Ishikawa (cell line): ENCODE data around the gene EML6.

Source experiments
- EP300 ChIP-seq: IDR thresholded peaks from 2 replicates; pipeline ENCODE4 v1.6.1; 2012; ENCODE audit warnings: borderline replicate concordance
- REST ChIP-seq: IDR thresholded peaks from 2 replicates; pipeline ENCODE4 v1.6.1; 2012; ENCODE audit warnings: low read depth, mild to moderate bottlenecking
- TCF12 ChIP-seq: IDR thresholded peaks from 2 replicates; pipeline ENCODE4 v1.6.1; 2012; ENCODE audit warnings: low read depth
- USF1 ChIP-seq: IDR thresholded peaks from 2 replicates; pipeline ENCODE4 v1.6.1; 2012
- YY1 ChIP-seq: IDR thresholded peaks from 2 replicates; pipeline ENCODE4 v1.6.1; 2012; ENCODE audit warnings: low read depth

GRCh38 chr2:54805255-54805654, 81.8 kb downstream of the EML6 start:
- TF ChIP-seq REST (no peak), EP300 (no peak), USF1 (no peak), TCF12 (no peak), YY1 (no peak)
